ENCODE data around the gene TRPT1.

- TF ChIP-seq EZH2 (IDR thresholded peaks at IDR 0.05; ENCODE audit: insufficient read depth, low read length), result no peak
- TF ChIP-seq CTCF (IDR thresholded peaks at IDR 0.05; ENCODE audit: insufficient read depth, low read depth, low read length), result no peak
Observed at GRCh38 chr11:64218628-64219353, 7.2 kb downstream of the TRPT1 start.
